ENCODE data around the gene LPCAT4.
A peak's percentile ranks its signal among the peaks of the same experiment; 100 is the strongest.

GRCh38 chr15:34337557-34338306 is 29.3 kb downstream of the LPCAT4 start, which contains the start of gene SLC12A6:
- TF ChIP-seq EZH2 (IDR thresholded peaks at IDR 0.05) (no peak), POLR2AphosphoS5 (IDR thresholded peaks at IDR 0.05; ENCODE audit: borderline replicate concordance, low read depth, low read length) (peak; percentile 67; the same call in 1 of the 2 replicates), FOXP2 (optimal IDR thresholded peaks at IDR 0.05; ENCODE audit: control extremely low read depth, extremely low read length, insufficient read depth) (peak; percentile 89)
